GM21529 (cell line): ENCODE results near the gene SLC24A2.

Experiments
- ATAC-seq: cut with Tn5 transposase; IDR thresholded peaks from one replicate; pipeline ENCODE4 v1.9.1; 2021; ENCODE audit not compliant: unreplicated experiment

The SLC24A2 gene

GRCh38 chr9:19768798-19769197, 20.0 kb downstream of the SLC24A2 start:
- ATAC-seq: no peak

- ATAC-seq: no peak
These were observed 29.8 kb downstream of the SLC24A2 start for GRCh38 chr9:19759066-19759465.

GRCh38 chr9:19757745-19758144, 31.1 kb downstream of the SLC24A2 start:
- ATAC-seq: no peak

GRCh38 chr9:19754921-19755320, 33.9 kb downstream of the SLC24A2 start:
- no peak for ATAC-seq

GRCh38 chr9:19748278-19749126, 40.3 kb downstream of the SLC24A2 start:
- ATAC-seq: no peak

- ATAC-seq: no peak
These were observed 42.6 kb downstream of the SLC24A2 start for GRCh38 chr9:19746223-19746622.

GRCh38 chr9:19741178-19741577, 47.7 kb downstream of the SLC24A2 start:
- no peak for ATAC-seq
